SU-DHL-6 (cell line): ENCODE measurements around the gene CDH13.

Experiments used
- CTCF ChIP-seq: fragments of 200-600 bp; sonication (generic); IDR thresholded peaks from one replicate; pipeline ENCODE4 v1.5.1; 2017; ENCODE audit warnings: antibody characterized with exemption, mild to moderate bottlenecking, low read length, moderate library complexity; ENCODE audit not compliant: insufficient read depth, poor library complexity, severe bottlenecking
- EZH2phosphoT487 ChIP-seq: fragments of 200-600 bp; sonication (generic), shearing (Covaris generic); conservative IDR thresholded peaks from 2 replicates; pipeline ENCODE4 v1.6.1; 2018; ENCODE audit warnings: mild to moderate bottlenecking, antibody characterized with exemption, low read length, moderate library complexity, mixed read lengths

- TF ChIP-seq CTCF (no peak), EZH2phosphoT487 (no peak)
Observed at GRCh38 chr16:83176802-83177201, 550.0 kb downstream of the CDH13 start.
